HEK293 (cell line): Measurements from ENCODE around the gene ZGLP1.

Source experiments
- CTCF ChIA-PET: fragments of 350-600 bp; formaldehyde crosslinking; extraction: SDS; loops from one replicate; lab custom pipeline; 2021; ENCODE audit warnings: antibody characterized with exemption; lab: Yijun Ruan, JAX
- POLR2A ChIA-PET: fragments of 300-600 bp; formaldehyde crosslinking; extraction: SDS; loops from one replicate; lab custom pipeline; 2020; ENCODE audit warnings: antibody characterized with exemption, inconsistent platforms; lab: Yijun Ruan, JAX
- H3K27ac ChIP-seq: fragments of 200-500 bp; sonication (Bioruptor generic); 2 replicates; pipeline ENCODE4 v1.5.1; 2014; ENCODE audit warnings: low read depth, low read length, control low read depth, inconsistent platforms; ENCODE audit errors: extremely low read depth
- H3K36me3 ChIP-seq, 2 experiments: fragments of 200-500 bp in 1 of 2; sonication (Bioruptor generic) in 1 of 2; 1 replicate in 1 of 2; 2 replicates in 1 of 2; pipeline ENCODE4 v1.5.1; 2014 to 2017; ENCODE audit warnings: inconsistent platforms in 2 of 2, low read length in 2 of 2; ENCODE audit not compliant: control insufficient read depth in 2 of 2, insufficient read depth in 1 of 2
- H3K4me1 ChIP-seq: fragments of 200-500 bp; sonication (Bioruptor generic); 2 replicates; pipeline ENCODE4 v1.5.1; 2014; ENCODE audit warnings: mild to moderate bottlenecking, low read length, inconsistent platforms; ENCODE audit not compliant: control insufficient read depth, insufficient read depth
- H3K4me3 ChIP-seq: 2 replicates; pipeline ENCODE4 v1.5.1; 2011; ENCODE audit warnings: low read depth, mild to moderate bottlenecking, control low read depth, low read length, moderate library complexity
- H3K9me3 ChIP-seq: fragments of 200-500 bp; sonication (Bioruptor generic); 2 replicates; pipeline ENCODE4 v1.5.1; 2014; ENCODE audit warnings: low read depth, low read length, inconsistent platforms; ENCODE audit not compliant: control insufficient read depth, insufficient read depth
- KLF10 ChIP-seq: fragments of 450-650 bp; IDR thresholded peaks from 2 replicates; pipeline ENCODE4 v1.5.1; 2018; ENCODE audit warnings: missing biosample characterization, mild to moderate bottlenecking, missing genetic modification characterization
- REPIN1 ChIP-seq: fragments of 450-650 bp; formaldehyde crosslinking; IDR thresholded peaks from 2 replicates; pipeline ENCODE4 v1.5.1; 2017; ENCODE audit warnings: missing biosample characterization, missing genetic modification characterization, low read depth
- SCRT2 ChIP-seq: fragments of 450-650 bp; formaldehyde crosslinking; IDR thresholded peaks from 2 replicates; pipeline ENCODE4 v1.5.1; 2016; ENCODE audit warnings: missing biosample characterization, missing genetic modification characterization
- ZFHX2 ChIP-seq: fragments of 450-650 bp; formaldehyde crosslinking; conservative IDR thresholded peaks from 2 replicates; pipeline ENCODE4 v1.5.1; 2016; ENCODE audit warnings: missing biosample characterization, missing genetic modification characterization
- ZNF292 ChIP-seq: fragments of 450-650 bp; formaldehyde crosslinking; IDR thresholded peaks from 2 replicates; pipeline ENCODE4 v1.5.1; 2016; ENCODE audit warnings: low read depth, missing biosample characterization, missing genetic modification characterization, borderline replicate concordance
- ZNF404 ChIP-seq: fragments of 450-650 bp; formaldehyde crosslinking; IDR thresholded peaks from 2 replicates; pipeline ENCODE4 v1.5.1; 2017; ENCODE audit warnings: missing biosample characterization, missing genetic modification characterization
- ZNF560 ChIP-seq: fragments of 450-650 bp; formaldehyde crosslinking; IDR thresholded peaks from 2 replicates; pipeline ENCODE4 v1.5.1; 2017; ENCODE audit warnings: missing biosample characterization, missing genetic modification characterization, borderline replicate concordance
- ZNF843 ChIP-seq: fragments of 450-650 bp; formaldehyde crosslinking; IDR thresholded peaks from 2 replicates; pipeline ENCODE4 v1.5.1; 2016; ENCODE audit warnings: missing biosample characterization, missing genetic modification characterization
- TF ChIP-seq, protein P1 (sequence below): fragments of 450-650 bp; formaldehyde crosslinking; IDR thresholded peaks from 2 replicates; pipeline ENCODE4 v1.5.1; 2016; ENCODE audit warnings: missing biosample characterization, missing genetic modification characterization
- TF ChIP-seq, protein P2 (sequence below): fragments of 450-650 bp; formaldehyde crosslinking; IDR thresholded peaks from 2 replicates; pipeline ENCODE4 v1.5.1; 2016; ENCODE audit warnings: missing biosample characterization, missing genetic modification characterization, low read depth
- TF ChIP-seq, protein P3 (sequence below): fragments of 450-650 bp; formaldehyde crosslinking; IDR thresholded peaks from 2 replicates; pipeline ENCODE4 v1.5.0; 2017; ENCODE audit warnings: missing biosample characterization, missing genetic modification characterization, borderline replicate concordance

ZGLP1 gene

DNA sequence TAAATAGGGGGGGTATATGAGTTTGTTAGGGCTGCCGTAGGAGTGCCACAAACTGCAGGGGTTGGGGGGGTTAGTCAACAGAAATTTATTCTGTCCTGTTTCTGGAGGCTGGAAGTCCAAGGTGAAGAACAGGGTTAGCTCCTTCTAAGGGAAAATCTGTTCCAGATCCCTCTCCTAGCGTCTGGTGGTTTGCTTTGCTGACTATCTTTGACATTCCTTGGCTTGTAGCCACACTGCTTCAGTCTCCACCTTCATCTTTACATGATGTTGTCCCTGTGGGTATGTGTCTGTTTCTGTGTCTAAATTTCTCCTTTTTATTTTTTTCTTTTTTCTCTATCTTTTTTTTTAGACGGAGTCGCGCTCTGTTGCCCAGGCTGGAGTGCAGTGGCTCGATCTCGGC lies 46.8 kb downstream of the ZGLP1 start:
- no peaks in the 10 kb centered on the region for H3K9me3 ChIP-seq
- H3K36me3 ChIP-seq: peaks cover 4 to 23% of the 10 kb centered on the region in 2 experiments; a peak in 2 of 3 replicates
- H3K27ac ChIP-seq: no peak overlapping the region
- POLR2A ChIA-PET: interaction anchor here (0.6 to 1.0 kb wide), 3 partner anchors 16 to 121 kb away, joined by 4 read pairs; partner anchors contain the start of gene TYK2
- no peaks in the 10 kb centered on the region for H3K4me1 ChIP-seq
- CTCF ChIA-PET: interaction anchor here (7.9 kb wide), 1 partner anchor 124 kb away, joined by 141 read pairs; no protein-coding TSS in a partner anchor
- H3K4me3 ChIP-seq: no peak overlapping the region
- no peak for TF ChIP-seq ZNF404 (tag by site-specific recombination)
- no peak for TF ChIP-seq ZNF843
- TF ChIP-seq, protein P1, sequence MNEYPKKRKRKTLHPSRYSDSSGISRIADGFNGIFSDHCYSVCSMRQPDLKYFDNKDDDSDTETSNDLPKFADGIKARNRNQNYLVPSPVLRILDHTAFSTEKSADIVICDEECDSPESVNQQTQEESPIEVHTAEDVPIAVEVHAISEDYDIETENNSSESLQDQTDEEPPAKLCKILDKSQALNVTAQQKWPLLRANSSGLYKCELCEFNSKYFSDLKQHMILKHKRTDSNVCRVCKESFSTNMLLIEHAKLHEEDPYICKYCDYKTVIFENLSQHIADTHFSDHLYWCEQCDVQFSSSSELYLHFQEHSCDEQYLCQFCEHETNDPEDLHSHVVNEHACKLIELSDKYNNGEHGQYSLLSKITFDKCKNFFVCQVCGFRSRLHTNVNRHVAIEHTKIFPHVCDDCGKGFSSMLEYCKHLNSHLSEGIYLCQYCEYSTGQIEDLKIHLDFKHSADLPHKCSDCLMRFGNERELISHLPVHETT: no peak
- no peak for TF ChIP-seq KLF10 (tag by site-specific recombination)
- TF ChIP-seq REPIN1 (tag by site-specific recombination): no peak
- TF ChIP-seq, protein P2, sequence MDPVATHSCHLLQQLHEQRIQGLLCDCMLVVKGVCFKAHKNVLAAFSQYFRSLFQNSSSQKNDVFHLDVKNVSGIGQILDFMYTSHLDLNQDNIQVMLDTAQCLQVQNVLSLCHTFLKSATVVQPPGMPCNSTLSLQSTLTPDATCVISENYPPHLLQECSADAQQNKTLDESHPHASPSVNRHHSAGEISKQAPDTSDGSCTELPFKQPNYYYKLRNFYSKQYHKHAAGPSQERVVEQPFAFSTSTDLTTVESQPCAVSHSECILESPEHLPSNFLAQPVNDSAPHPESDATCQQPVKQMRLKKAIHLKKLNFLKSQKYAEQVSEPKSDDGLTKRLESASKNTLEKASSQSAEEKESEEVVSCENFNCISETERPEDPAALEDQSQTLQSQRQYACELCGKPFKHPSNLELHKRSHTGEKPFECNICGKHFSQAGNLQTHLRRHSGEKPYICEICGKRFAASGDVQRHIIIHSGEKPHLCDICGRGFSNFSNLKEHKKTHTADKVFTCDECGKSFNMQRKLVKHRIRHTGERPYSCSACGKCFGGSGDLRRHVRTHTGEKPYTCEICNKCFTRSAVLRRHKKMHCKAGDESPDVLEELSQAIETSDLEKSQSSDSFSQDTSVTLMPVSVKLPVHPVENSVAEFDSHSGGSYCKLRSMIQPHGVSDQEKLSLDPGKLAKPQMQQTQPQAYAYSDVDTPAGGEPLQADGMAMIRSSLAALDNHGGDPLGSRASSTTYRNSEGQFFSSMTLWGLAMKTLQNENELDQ: no peak
- TF ChIP-seq, protein P3, sequence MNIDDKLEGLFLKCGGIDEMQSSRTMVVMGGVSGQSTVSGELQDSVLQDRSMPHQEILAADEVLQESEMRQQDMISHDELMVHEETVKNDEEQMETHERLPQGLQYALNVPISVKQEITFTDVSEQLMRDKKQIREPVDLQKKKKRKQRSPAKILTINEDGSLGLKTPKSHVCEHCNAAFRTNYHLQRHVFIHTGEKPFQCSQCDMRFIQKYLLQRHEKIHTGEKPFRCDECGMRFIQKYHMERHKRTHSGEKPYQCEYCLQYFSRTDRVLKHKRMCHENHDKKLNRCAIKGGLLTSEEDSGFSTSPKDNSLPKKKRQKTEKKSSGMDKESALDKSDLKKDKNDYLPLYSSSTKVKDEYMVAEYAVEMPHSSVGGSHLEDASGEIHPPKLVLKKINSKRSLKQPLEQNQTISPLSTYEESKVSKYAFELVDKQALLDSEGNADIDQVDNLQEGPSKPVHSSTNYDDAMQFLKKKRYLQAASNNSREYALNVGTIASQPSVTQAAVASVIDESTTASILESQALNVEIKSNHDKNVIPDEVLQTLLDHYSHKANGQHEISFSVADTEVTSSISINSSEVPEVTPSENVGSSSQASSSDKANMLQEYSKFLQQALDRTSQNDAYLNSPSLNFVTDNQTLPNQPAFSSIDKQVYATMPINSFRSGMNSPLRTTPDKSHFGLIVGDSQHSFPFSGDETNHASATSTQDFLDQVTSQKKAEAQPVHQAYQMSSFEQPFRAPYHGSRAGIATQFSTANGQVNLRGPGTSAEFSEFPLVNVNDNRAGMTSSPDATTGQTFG (tag by site-specific recombination): no peak
- no peak for TF ChIP-seq ZNF292
- TF ChIP-seq ZNF560 (tag by site-specific recombination): no peak

DNA sequence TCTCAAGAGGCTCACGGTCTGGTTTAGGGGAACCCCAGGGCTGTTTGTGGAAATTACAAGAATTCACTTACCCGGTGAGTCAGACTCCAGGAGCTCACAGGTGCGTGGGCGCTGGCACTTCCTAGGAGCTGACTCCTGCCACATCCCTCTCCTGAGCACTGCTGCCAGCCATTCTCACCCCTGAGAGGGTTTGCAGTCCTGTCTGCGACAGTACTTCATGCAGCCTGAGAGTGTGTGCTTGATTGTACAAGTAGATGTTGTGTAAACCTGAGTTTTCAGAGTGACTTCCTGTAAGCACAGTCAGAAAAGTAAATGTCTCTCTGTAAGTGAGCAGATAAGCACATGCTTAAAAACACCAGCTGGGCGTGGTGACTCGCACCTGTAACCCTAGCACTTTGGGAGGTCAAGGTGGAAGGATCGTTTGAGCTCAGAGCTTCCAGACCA lies 49.5 kb downstream of the ZGLP1 start:
- no peak overlapping the region for H3K27ac ChIP-seq
- H3K9me3 ChIP-seq: no peaks in the 10 kb centered on the region
- ChIA-PET CTCF (interaction anchor here (0.6 to 7.9 kb wide), 18 partner anchors 9 to 329 kb away, joined by 3 to 141 read pairs (median 6); partner anchors contain the start of genes ICAM1, MRPL4, PPAN and RAVER1), POLR2A (interaction anchor here (0.6 to 2.7 kb wide), 7 partner anchors 10 to 129 kb away, joined by 3 to 24 read pairs (median 4); partner anchors contain the start of genes ICAM5 and TYK2)
- peaks cover 10 to 45% of the 10 kb centered on the region in 2 experiments; a peak in 2 of 3 replicates for H3K36me3 ChIP-seq
- TF ChIP-seq, protein P1: no peak
- TF ChIP-seq ZFHX2 (0 out of 2 replicates have a peak, but pooled peaks have one; percentile 20), SCRT2 (tag by site-specific recombination) (peak; percentile 71)
- H3K4me1 ChIP-seq: no peaks in the 10 kb centered on the region
- H3K4me3 ChIP-seq: no peak overlapping the region
